Epithelial cell of esophagus (primary cell): ENCODE measurements around the gene AHRR.

Source experiments
- DNase-seq: peaks from one replicate; pipeline ENCODE4 v3.0.0; 2010; ENCODE audit warnings: low read depth
- H3K4me3 ChIP-seq: 2 replicates; pipeline ENCODE4 v1.5.1; 2011; ENCODE audit warnings: mild to moderate bottlenecking, low read length, control low read depth
- CTCF ChIP-seq: IDR thresholded peaks from 2 replicates; pipeline ENCODE4 v1.5.1; 2011; ENCODE audit warnings: low read depth, mild to moderate bottlenecking, low read length, control low read depth, inconsistent platforms; ENCODE audit not compliant: insufficient read depth; ENCODE audit errors: missing control alignments

Gene AHRR

DNA sequence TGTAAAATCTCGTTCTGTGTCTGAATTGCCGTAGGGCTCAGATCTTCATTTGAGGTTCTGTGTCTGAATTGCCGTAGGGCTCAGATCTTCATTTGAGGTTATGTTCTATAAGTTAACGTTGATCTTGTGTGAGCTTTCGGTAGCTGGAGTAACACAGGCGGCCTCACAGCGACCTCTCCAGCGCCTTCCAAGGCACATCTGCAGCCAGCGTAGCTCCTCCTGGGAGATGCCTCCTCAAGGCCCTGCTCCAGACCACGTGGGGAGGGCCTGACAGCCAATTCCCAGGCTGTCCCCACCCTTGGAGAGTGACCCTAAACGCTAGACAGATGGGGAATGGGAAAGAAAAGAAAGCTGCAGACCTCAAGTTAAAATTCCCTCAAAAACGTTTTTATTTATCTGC, 8.7 kb upstream of the AHRR start:
- no peak overlapping the region for H3K4me3 ChIP-seq
- DNase-seq = no peak
- TF ChIP-seq CTCF = no peak

- no peak for TF ChIP-seq CTCF
- DNase-seq = no peak
- no peak overlapping the region for H3K4me3 ChIP-seq
Measured at GRCh38 chr5:313265-313664, 8.2 kb upstream of the AHRR start.

- no peak overlapping the region for H3K4me3 ChIP-seq
- TF ChIP-seq CTCF = no peak
Measured at GRCh38 chr5:313806-314376, 7.6 kb upstream of the AHRR start.

GRCh38 chr5:314676-315487, 6.6 kb upstream of the AHRR start:
- no peak overlapping the region for H3K4me3 ChIP-seq
- TF ChIP-seq CTCF = no peak
- no peak for DNase-seq

More at GRCh38 chr5:313806-314376, 7.6 kb upstream of the AHRR start:
- no peak for DNase-seq

GRCh38 chr5:315488-316209, 5.9 kb upstream of the AHRR start:
- TF ChIP-seq CTCF = no peak
- no peak for DNase-seq
- no peak overlapping the region for H3K4me3 ChIP-seq

DNA sequence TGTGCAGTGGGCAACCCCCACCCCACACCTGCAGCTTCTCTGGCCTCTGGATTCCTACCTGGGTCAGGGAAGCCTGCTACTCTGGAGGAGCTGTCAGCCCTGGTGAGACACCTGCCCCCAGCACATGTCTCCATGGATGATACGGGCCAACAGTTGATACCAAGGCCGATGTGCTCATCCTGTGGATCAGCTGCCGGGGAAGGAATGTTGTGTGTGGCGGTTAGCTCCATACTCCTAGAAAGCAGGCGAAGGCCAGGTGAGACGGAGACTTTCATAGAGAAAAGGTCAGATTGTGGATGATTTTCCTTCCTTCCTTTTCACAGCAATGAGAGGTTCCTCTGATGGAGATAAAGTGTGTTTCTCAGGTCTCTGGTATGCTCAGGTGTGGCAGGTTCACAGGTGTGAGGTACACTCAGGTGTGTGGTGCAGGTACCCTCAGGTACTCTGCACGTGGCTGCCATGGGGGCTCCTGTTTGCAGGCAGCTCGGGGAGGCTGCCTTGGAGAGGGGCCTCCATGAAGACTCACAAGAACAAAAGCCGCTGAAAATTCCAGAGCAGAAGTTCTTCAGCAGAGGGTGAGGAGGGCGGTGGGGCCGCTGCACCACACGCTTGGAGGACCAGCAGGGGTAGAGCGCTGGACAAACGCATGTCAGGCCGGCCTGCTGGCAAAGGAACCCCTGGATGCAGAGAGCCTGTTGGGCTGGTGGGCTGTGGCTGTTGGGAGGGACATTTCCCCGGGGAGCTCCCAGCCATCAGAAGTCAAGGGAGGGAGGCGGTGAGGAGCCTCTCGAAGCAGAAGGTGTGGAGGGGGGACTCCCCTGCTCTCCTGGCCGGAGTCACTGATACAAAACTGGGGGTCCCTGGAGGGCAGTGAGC, 5.1 kb upstream of the AHRR start:
- no peak for TF ChIP-seq CTCF
- DNase-seq = peak; percentile 47

More for the DNA sequence above, 5.1 kb upstream of the AHRR start:
- H3K4me3 ChIP-seq = no peak overlapping the region
